Bronchial epithelial cell (primary cell): Measurements from ENCODE around the gene S100A11. TPM values are rescaled to one million over a fixed set of nuclear protein-coding genes. Genes with fewer than 3 reads are reported as not detected.

Source experiments
- DNase-seq: peaks from one replicate; pipeline ENCODE4 v3.0.0-alpha.2; 2010; ENCODE audit warnings: low read depth
- FAIRE-seq: peaks from 2 replicates; lab custom pipeline; 2011; peaks lifted over from hg19 to GRCh38; lab: Jason Lieb, UNC
- H3K27me3 ChIP-seq: 2 replicates; pipeline ENCODE4 v1.5.1; 2011; ENCODE audit warnings: low read length; ENCODE audit not compliant: control insufficient read depth, insufficient read depth
- H3K36me3 ChIP-seq: 2 replicates; pipeline ENCODE4 v1.5.1; 2011; ENCODE audit warnings: low read length; ENCODE audit not compliant: control insufficient read depth, insufficient read depth
- H3K4me3 ChIP-seq: 2 replicates; pipeline ENCODE4 v1.5.1; 2011; ENCODE audit warnings: mild to moderate bottlenecking, low read depth, low read length, control low read depth
- CTCF ChIP-seq: IDR thresholded peaks from 2 replicates; pipeline ENCODE4 v1.5.1; 2011; ENCODE audit warnings: mild to moderate bottlenecking, moderate library complexity, low read length, control low read depth, inconsistent platforms; ENCODE audit not compliant: insufficient read depth, severe bottlenecking
- total RNA-seq: library from RNA; depleted of rRNA; stranded (reverse); fragments of >200 nt; gene quantifications from 2 replicates; pipeline ENCODE4 v1.2.1, GENCODE V29; 2014

Gene S100A11
- total RNA-seq, 1 donor from 2014 or later, result 58.7 TPM

DNA sequence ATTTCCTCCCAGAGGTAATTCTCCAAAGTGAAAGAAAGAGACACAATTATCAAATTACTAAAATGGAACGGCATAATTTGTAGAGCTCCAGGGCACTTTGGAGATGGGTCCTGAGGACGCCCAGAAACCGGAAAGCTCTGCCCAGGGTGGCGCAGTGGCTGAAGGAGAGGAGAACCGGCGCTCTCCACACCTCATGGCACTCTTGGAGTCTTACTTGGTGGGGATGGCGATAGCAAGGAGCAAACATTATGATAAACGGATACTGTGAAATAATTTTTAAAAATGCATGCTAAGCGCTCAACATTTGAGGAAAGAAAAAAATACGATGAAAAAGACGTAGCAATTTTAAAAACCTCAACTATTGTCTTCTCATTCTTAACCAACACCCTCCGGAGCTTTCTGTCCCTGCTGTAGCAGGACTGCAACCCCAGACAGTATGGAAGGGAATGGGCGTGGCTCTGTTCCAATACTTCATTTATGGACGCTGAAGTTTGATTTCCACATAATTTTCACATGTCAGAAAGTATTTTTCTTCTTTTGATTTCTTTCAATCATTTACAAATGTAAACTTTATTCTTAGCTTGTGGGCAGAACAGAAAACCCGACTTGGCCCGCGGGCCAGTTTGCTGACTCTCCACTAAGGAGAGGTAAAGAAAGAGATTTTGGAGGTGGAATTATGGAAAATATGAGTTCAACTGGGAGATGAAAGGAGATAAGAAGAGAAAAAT lies 1.1 kb downstream of the S100A11 start:
- peak overlapping the region; percentile 84 for H3K4me3 ChIP-seq
- DNase-seq, result no peak
- no peak for TF ChIP-seq CTCF
- no peak for FAIRE-seq
- H3K36me3 ChIP-seq, result peaks cover 26% of the 10 kb centered on the region
- H3K27me3 ChIP-seq, result no peaks in the 10 kb centered on the region

- TF ChIP-seq CTCF, result peak; percentile 71
- no peak for FAIRE-seq
- Histone ChIP-seq H3K27me3 (no peaks in the 10 kb centered on the region), H3K36me3 (peaks cover 26% of the 10 kb centered on the region), H3K4me3 (peak overlapping the region; percentile 84)
- DNase-seq, result peak; percentile 79
Observed at GRCh38 chr1:152034654-152035538, 1.9 kb downstream of the S100A11 start.

GRCh38 chr1:152034324-152034653 lies 2.5 kb downstream of the S100A11 start:
- TF ChIP-seq CTCF, result no peak
- Histone ChIP-seq H3K4me3 (peak overlapping the region; percentile 84), H3K27me3 (no peaks in the 10 kb centered on the region), H3K36me3 (peaks cover 26% of the 10 kb centered on the region)
- FAIRE-seq (no peak), DNase-seq (no peak)

DNA sequence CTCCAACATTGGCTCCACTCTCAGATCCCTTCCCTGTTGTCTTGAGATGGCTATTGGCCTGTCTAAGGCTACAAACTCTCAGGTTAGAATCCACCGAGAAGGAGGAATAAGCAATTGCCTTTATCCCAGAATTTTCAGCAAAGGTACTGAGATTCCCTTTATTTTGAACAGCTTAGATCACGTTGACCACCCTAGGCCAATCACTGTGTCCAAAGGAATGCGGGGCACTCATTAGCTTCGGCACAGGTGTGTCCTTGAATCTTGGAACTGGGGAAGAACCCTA lies 6.9 kb downstream of the S100A11 start:
- H3K36me3 ChIP-seq, result peaks cover 21% of the 10 kb centered on the region
- no peak for FAIRE-seq
- no peaks in the 10 kb centered on the region for H3K27me3 ChIP-seq
- no peak overlapping the region for H3K4me3 ChIP-seq
- no peak for DNase-seq
- TF ChIP-seq CTCF, result no peak

DNA sequence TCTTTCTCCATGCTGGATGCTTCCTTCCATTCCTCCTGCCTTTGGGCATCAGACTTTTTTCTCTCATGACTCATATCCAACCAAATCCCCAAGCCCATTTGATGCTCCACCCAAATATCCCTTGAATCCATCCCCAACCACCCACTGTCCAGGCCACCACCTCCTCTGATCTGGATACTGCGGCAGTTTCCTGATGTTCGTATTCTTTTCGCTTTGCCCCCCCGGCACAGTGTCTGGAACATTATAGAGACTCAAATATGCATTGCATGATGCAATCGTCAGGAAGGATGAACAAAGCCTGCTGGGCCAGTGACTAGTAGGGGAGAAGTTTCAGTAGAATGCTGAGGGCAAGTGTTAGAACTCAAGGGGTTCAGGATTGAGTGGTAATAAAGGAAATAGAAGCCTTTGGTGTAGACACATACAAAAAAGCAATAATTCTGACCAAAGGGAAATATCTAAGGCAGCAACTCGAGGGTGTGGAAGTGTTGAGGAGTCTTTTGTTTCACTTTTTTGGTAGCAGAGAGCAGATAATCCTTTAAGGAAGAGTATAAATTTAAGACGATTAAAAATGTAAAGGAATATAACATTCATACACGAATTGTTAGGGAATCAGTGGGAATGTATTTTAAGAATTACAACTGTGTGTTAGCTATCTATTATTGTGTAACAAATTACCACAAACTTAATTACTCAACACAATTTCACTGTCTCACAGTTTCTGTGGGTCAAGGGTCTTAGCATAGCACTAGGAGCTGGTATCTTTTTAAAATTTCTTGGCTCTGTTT lies 7.5 kb downstream of the S100A11 start:
- H3K36me3 ChIP-seq, result peaks cover 17% of the 10 kb centered on the region
- H3K27me3 ChIP-seq, result no peaks in the 10 kb centered on the region
- peak; percentile 81 for FAIRE-seq
- DNase-seq, result peak; percentile 68
- no peak overlapping the region for H3K4me3 ChIP-seq
- no peak for TF ChIP-seq CTCF
